Stimulated activated CD4-positive, alpha-beta T cell treated with anti-CD3 and anti-CD28 coated beads, Interleukin-4, amount 100 ng/mL, for 48 hours (primary cell): ENCODE data around the gene EFCAB11.

Source experiments
- DNase-seq, 2 donors: peaks; one replicate each; pipeline ENCODE4 v3.0.0-alpha.2; 2020; ENCODE audit warnings: low read depth in 2 of 2

EFCAB11 gene

DNA sequence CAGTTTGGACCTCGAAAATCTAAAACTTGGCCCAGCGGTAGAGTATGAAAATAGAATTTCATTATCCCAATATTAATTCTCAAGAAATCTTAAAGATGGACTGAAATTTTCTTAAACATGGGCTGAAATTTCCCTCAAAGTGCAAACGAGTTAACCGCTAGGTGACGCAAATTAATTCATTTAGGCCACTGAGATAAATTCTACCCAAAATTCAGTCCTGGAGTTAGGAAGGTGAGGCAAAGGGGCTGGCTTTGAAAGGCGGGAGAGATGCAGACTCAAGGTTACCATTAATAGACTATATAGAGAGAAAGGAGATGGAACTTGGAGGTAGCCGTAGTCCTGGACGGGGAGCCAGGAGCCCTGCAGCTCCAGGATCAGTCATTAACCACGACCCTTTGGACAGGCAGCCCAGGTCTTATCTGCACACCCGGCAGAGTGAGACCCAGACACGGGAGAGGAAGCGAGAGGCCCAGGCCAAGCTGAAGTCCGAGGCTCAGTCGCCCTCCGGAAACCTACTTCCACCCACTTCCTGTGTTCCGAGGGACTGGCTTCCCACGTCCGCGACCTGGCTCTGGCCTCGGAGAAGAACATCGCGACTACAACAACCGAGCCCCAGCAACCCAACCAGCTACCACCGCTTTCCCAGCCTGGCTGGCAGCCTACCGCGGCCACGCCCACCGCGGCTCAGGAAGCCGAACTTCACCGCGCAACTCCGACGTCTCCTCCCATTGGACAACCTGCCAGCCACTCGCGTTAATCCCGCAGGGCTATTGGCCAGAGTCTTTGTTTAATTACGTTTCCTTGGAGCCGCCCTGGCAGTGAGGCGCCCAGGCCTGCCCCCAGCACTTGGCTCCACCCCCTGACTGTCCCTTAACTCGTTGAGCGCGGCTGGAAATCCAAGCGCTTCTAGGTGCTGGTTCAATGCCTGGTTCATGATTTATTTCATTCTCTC lies at the start of gene EFCAB11:
Gene EFCAB11, minus strand, starts transcription at position 661 of the 952 bp plus-strand sequence. Its CDS starts 70 bp downstream, at position 591.
- DNase-seq = peak; percentile 87 to 94

DNA sequence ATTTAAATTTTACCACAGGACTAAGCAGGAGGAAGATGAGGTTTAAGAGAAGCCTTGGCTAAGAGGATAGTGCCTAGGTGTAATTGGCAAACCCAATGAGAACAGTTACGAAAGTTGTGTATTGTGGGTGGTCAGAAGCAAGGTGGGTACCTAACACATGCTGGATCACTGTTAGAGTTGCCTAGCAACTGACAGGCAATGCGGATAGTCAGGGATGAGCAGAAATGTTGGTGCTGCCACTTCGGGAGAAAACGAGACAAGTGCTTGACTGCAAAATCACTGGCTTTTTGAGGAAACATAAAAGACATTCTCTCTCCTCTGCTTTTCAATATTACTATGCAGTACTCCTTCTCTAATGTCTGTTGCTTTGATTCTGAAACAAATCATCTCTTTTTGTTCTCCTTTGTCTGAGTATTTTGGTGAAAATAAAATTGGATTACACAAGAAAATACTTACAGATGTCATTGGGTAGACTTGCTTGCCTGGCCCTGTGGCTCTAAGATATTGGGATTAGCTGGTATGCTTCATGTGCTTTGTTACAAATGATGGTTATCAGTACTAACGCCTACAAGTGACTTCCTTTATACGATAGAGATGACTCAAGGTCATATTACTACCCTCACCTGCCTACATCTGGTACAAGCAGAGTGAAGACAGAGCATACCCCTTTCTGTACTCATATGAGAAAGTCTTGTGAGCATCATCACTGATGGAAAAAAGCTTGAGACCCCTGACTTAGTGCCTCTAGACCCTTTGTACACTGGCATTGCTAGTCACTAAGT lies 49.2 kb upstream of the EFCAB11 start:
- no peak for DNase-seq

DNA sequence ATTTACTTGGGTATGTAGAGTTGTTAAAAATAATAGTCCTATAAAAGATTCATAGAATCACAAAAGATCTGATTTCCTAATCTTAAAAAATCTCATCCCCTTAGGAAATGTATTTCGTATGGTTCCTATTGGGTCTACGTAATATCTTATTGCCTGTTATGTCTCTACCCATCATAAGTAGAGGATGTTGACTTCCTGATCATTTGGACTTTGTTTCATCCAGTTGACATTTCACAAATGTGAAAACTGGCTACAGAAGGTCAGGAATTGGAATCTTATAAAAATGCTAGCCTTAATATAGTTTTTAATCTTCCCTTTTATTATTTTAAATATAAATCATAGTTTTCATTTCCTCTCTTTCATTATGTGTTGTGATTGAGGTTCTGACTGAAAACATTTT lies 46.4 kb upstream of the EFCAB11 start:
- no peak for DNase-seq

DNA sequence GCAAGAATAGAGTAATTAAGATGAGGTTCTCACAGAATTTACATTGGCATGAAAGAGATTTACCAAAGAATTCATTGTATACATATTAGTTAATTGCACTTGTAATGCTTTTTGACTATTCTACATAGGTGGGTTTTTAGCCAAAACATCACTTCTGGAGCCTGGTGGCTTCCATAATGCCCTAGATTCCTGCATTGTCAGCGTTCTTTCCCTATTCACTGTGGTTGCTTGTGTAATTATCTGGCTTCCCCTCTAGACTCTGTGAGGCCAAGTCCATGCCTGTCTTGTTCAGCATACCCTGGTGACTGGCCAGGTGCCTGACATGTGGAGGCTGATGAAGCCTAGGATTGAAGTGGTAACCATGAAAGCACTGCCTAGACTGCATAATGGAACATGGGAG lies 42.4 kb upstream of the EFCAB11 start:
- no peak for DNase-seq

GRCh38 chr14:89992273-89992672 lies 37.7 kb upstream of the EFCAB11 start:
- DNase-seq = no peak

DNA sequence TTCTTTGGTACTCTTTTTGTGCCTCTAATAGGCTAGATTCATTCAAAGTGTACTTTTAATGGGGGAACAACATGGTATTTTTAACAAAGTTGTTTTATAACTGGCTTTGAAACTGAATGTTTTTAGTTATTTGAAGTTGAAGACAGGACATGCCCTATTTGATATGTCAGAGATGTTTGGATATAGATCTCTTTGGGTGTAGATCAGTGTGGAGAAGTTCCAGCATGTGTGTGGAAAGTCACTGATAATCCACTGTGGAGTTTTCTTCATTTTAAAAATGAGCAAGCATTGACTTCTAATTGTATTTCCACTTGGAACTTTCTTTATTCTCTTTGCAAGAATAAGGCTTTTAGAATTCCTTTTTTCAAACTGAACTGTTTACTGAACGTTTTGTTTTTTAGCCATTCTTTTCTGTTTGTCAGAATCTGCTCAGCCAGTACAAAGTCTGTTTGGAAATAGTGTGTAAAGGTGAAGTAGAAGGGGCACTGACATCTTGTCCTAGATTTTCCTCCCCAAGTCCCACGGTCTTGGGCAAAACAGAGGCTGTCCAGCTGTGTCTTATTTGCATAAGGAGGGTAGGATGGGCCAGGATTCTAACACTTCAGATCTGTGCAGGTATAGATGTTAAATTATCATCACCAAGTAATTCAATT lies 36.2 kb upstream of the EFCAB11 start:
- no peak for DNase-seq

DNA sequence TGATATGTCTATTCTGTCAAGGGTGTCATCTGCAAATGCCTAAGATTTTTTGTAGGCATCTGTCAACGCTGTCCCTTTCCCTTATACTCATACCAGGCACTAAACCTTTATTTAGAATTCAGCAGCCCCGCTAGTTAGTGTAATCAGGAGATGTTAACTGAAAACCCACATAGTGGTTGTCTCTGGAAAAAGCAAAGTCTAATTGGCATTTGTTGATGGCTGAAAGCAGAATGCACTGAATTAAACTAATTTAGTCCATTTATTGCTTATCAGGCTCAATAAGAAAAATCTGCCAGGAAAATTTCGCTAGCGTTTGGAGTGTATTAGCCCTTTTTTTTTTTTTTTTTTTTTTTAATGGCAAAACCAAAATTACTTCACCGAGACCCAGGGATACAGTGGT lies 35.7 kb upstream of the EFCAB11 start:
- no peak for DNase-seq

GRCh38 chr14:89988787-89989186 lies 34.3 kb upstream of the EFCAB11 start:
- DNase-seq = no peak

GRCh38 chr14:89987161-89987475 lies 32.6 kb upstream of the EFCAB11 start:
- no peak for DNase-seq

GRCh38 chr14:89986462-89987160 lies 32.1 kb upstream of the EFCAB11 start:
- DNase-seq = no peak

- DNase-seq = no peak
Measured at GRCh38 chr14:89983375-89983774, 28.8 kb upstream of the EFCAB11 start.

DNA sequence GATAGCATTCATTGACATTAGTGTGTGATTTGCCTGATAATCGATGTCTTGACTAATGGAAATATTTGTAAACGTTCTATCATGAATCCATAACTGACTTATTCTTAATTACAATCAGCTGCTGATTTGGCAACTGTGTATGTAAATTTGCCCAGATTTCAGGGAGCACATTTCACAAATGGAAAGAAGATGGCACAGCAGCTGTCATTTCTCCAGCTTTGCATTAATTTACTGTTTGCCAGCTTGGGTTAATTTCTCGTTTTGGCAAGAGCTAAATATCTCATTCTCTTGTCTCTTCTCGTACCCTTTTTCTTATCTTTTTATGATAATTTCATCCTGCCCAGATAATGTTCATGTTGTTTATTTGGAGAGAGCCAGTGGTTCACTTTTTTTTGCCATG lies 24.1 kb upstream of the EFCAB11 start:
- no peak for DNase-seq

GRCh38 chr14:89977668-89978067 lies 23.1 kb upstream of the EFCAB11 start:
- no peak for DNase-seq

GRCh38 chr14:89973234-89973823 lies 18.8 kb upstream of the EFCAB11 start:
- peak in 1 of 2 donors; percentile 40 for DNase-seq

- no peak for DNase-seq
Measured at GRCh38 chr14:89965839-89966238, 11.3 kb upstream of the EFCAB11 start.

GRCh38 chr14:89963288-89963978 lies 8.9 kb upstream of the EFCAB11 start:
- DNase-seq = no peak

DNA sequence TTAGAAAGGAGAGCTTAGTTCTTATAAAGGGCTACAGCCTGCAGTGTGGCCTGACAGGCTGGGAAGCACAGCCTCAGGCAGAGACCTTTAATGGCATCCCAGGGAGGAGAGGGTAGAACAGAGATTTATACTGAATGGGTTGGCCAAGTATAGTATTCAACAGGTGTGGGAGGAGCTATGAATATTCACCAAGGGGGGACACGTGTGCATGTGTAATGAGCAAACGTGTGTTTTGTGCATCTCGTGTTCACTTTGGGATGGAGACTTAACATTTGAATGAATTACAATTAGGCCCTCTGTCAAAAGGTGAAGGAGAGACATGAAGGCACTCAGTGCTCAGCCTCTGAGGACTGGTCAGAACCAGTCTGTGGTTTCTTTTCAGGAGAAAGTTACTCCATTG lies 6.4 kb upstream of the EFCAB11 start:
- no peak for DNase-seq

- DNase-seq = no peak
Measured at GRCh38 chr14:89959853-89960445, 5.4 kb upstream of the EFCAB11 start.

- DNase-seq = no peak
Measured at GRCh38 chr14:89958966-89959365, 4.4 kb upstream of the EFCAB11 start.

DNA sequence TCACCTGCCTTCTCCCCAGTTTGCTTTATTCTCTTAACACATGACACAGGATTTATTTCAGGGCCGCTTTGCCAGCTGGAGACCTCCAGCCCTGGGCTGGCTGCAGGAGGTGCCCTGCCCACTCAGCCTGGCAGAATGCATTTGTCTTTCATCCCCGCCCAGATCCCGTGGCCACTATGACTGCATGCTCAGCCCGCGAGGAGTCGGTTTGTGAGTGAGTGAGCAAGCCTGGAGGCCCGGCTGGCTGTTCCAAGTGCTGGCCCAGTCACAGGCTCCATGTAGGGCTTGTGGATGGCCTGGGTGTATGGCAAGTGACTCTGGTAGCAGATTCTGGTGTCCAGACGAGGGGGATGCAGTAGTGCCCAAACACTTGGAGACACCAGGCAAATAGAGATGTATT lies 3.3 kb upstream of the EFCAB11 start:
- no peak for DNase-seq
